Dedifferentiated amniotic fluid mesenchymal stem cell (primary cell): ENCODE results near the gene SRCIN1.
"Not testable (repeated sequence)": the region's sequence is repeated elsewhere in the genome, so short reads cannot be mapped to it uniquely, and the experiment has no call there.

ENCODE experiments used
- DNase-seq: peaks from one replicate; pipeline ENCODE4 v3.0.0-alpha.2; 2016; ENCODE audit errors: extremely low spot score

SRCIN1 gene

DNA sequence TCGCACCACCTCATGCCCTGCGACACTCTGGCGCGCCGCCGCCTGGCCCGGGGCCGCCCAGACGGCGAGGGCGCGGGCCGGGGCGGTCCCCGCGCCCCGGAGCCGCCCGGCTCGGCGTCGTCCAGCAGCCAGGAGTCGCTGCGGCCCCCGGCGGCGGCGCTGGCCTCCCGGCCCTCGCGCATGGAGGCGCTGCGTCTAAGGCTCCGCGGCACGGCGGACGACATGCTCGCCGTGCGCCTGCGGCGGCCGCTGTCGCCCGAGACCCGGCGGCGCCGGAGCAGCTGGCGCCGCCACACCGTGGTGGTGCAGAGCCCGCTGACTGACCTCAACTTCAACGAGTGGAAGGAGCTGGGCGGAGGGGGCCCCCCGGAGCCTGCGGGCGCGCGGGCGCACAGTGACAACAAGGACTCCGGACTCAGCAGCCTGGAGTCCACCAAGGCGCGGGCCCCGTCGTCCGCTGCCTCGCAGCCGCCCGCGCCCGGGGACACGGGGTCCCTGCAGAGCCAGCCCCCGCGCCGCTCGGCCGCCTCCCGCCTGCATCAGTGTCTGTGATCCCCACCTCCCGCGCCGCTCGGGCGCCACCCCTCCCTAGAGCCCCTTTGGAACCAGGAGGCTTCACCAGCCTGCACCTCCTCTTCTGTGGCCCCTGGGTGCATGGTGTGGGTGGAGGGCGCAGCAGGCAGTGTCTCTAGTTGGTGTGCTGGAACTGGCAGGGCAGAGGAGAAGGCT is 95.2 kb downstream of the SRCIN1 start:
- DNase-seq = no peak

DNA sequence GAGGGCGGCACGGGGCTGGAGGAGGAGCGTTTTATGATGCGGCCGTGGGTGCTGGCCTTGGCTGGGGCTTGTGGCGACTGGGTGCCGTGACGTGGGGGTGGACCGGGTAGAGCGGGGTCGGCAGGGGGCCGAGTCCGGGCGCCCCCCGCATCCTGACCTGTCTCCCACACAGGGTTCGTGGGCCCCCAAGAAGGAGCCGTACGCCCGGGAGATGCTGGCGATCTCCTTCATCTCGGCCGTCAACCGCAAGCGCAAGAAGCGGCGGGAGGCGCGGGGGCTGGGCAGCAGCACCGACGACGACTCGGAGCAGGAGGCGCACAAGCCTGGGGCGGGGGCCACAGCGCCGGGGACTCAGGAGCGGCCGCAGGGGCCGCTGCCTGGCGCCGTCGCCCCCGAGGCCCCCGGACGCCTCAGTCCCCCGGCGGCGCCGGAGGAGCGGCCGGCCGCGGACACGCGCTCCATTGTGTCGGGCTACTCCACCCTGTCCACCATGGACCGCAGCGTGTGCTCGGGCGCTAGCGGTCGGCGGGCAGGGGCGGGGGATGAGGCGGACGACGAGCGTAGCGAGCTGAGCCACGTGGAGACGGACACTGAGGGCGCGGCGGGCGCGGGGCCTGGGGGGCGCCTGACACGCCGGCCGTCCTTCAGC is 95.9 kb downstream of the SRCIN1 start:
- no peak for DNase-seq

DNA sequence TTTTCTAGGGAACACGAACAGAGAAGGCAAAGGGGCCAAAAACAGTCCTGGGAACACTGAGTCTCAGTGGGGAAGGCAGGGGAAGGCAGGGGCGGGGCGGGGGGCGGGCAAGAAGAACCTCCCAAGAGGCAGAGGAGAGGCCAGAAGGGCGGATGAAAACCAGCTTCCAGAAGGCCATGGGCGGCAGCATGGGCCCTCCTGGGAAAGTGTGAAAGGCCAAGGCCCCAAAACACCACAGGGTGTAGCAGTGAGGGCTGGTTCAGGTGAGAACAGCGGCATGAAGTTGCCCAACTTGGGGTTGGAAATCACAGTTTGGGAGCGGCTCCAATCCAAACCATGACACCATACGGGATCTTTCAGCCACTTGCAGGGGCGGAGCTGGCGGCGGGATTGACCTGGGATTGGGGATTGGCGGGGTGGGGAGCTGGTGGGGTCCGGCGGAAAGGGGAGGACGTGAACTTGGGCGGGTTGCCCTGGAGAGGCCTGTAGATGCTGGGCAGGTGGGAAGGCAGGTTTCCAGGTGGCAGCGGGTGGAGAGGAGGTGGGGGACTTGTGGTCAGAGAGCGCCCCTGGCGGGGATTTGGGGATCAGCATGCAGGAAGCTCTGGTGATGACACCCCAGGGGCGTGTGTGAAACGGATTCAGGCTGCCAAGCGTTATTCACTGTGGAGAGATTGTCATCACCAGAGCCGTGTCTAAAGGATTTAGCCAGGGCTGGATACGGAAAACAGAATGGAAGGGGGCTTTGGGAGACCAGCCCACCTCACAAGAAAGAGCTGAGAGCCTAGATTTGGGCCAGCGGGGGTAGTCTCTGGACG is 96.6 kb downstream of the SRCIN1 start:
- peak; percentile 85 for DNase-seq

DNA sequence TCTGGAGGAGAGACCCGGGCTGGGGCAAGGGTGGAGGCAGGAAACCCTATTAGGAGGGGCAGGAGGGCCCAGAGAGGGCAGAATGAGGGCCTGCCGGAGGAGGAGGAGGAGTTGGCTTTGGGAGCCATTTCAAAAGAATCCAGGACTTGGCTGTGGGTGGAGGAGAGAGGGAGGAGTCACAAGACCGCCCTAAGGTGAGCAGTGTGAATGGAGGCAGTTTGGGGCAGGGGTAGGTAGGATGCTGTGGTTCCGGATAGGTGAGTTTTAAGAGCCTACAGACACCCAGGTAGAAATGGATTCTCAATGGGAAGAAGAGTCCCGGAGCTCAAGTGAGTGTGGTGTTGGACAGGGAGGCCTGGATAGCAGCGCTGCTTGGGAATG is 97.2 kb downstream of the SRCIN1 start:
- DNase-seq = no peak

DNA sequence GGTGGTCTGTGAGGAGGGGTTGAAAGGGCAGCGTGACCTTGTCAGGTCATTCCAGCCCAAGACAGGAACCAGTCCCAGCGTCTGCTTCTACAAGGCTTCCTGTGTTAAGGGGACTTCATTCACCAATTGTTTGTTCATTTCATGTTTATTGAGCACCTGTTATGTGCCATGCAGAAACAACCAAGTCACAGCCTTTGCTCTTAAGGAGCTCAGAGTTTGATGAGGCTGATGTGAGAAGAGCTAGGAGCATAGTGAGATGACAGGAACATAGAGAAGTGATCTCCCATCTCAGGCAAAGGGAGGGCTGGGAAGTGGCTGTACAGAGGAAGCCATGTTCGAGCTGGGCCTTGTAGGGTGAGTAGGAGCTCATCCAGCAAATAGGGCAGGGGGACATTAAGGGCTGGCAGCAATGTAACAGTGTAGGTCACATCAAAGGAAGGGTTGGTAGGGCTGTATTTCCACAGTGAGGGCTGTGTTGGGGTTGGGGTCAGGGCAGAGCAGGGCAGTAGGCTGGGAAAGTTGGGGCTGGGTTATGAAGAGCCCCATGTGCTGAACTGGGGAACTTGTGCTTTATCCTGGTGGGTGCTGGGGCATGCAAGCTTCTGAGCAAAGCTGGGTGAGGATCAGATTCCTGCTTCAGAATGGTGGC is 97.7 kb downstream of the SRCIN1 start:
- no peak for DNase-seq

DNA sequence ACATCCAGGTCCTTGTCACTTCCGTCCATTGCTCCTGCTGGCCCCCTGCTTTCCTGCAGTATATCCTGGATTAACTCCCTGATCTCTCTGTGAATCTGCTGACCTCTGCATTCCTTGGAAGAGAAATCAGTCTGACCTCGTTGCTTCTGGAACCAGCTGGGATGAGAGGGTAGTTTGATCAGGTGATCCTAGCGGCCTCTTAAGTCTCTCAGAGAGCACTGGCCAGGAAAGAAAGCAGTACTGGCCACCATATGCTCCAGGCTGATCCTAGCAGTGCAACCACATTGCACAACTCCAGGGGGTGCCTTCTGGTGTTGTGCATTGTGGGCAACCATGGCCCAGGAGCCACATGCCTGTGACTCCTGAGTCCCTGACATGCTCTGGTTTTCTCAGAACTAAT is 98.3 kb downstream of the SRCIN1 start:
- no peak for DNase-seq

DNA sequence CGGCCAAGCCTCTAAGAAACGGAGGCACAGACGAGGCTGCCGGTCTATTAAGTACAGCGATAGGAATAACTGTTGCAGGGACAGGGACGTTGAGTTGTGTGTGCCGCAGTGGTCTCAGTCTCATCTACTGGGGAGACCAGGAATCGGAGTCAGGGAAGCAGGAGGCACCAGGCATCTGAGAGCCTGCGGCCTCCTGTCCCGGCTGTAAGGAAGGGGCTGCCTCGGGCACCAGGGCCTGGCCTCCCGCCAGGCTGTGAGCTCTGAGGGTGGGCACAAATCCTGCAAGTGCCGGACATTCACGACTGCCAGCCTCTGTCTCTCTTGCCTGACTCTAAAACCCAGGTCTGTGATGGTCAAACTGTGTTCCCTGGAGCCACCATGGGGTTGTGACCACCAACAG is 101.5 kb downstream of the SRCIN1 start:
- no peak for DNase-seq

DNA sequence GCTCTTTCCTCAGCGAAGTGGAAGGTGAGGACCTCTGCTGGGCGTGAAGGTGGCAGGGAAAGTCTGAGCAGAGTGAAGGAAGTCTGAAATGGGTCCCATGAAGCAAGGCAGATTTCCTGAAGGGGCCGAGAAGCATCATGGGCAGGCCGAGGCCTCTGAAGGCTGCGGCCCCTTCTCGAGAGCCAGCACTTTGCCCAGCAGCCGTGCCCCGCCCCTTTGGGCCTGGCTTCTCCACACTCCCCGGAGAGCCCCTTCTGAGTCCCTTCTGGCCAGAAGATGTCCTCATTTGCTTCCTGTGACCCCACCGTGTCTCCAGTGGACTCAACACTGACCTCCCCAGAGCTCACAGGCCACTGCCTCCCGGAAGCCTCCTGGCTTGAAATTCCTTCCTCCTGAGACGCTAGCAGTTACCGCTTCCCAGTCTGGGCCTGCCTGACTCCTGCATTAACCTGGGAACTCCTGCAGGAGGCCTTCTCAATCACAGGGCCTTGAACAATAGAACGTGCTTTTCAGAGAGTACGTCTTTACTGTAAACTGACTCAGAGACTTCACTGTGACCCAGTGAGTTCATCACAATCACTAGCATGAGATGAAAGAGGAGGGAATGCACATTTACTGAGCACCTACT is 102.4 kb downstream of the SRCIN1 start:
- DNase-seq = not testable (repeated sequence)

DNA sequence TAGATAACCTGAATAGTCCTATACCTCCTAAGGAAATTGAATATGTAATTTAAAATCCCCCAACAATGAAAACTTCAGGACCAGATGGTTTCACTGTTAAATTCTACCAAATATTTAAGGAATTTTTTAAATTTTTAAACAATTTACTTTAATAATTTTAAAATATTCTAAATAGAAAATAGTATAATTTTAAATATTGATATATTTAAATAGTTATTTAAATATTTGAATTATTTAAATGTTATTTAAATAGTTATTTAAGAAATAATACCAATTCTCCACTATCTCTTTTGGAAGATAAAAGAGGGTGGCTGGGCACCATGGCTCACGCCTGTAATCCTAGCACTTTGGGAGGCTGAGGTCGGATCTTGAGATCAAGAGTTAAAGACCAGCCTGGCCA is 104.0 kb downstream of the SRCIN1 start:
- DNase-seq = not testable (repeated sequence)

DNA sequence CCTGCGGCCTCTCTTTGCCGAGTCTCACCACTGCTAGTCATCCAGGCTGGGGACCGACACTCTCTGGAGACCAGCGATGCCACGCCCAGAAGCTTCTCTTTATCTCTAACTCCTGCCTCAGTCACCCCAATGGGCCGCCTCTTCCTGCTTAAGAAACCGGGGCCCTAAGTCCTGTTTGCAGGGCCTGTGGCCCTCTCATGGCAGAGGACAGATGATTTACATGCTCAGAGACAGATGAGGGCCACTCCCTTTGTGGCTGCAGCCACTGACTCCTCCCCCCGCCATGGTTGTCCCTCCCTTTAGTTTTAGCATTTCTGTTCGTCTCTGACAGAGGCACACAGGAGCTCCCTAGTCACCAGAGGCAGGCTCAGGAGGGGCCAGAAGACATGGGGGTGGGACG is 106.5 kb downstream of the SRCIN1 start:
- DNase-seq = not testable (repeated sequence)

DNA sequence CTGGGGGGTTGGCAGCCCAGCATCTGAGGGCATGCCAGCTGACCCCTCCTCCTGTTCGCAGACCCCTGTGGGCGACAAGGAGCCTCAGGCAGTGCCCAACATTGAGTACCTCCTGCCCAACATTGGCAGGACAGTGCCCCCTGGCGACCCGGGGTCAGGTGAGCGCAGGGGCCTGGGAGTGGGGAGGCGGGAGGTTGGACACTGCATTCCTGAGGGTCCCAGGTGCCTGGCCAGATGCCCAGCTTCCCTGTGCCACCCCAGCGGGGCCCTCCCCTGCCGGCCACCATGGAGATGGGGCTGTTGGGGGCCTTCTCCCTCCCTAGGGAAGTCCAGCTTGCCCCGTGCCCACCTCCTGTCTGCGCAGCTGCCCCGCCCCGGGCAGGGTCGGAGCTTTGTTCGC is 107.4 kb downstream of the SRCIN1 start:
- no peak for DNase-seq

DNA sequence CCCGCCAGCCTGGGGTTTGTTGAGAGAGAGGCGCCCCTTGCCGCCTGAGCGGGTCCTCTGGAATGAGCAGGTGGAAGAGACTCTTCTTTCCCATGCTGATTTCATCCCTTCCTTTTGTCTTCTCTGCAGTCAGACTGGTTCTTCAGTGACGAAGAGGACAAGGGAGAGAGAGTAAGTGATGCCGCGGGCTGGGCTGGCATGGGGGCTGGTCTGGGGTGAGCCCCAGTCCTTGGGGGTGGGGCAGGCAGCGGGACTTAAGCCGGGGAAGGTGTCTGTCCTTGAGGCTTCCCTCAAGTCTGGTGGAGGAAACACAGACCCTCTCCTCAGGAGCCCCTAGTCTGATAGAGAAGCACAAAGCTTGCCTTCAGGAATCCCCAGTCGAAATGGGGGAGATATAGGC is 108.1 kb downstream of the SRCIN1 start:
- DNase-seq = not testable (repeated sequence)

DNA sequence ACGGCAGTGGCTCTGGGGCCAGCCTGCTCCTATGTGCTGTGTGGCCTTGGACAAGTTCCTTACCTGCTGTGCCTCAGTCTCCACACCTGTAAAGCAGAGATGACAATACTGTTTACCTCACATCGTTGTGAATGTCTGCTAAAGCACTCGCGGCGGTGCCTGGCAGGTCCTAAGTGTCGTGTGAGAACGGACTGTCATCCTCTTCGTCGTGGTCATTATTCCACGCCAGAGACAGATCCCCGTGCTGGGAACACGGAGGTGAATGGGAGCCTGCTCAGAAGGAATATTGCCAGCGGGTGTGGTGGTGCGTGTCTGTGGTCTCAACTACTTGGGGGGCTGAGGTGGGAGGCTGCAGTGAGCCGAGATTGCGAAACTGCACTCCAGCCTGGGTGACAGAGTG is 111.6 kb downstream of the SRCIN1 start:
- DNase-seq = not testable (repeated sequence)

DNA sequence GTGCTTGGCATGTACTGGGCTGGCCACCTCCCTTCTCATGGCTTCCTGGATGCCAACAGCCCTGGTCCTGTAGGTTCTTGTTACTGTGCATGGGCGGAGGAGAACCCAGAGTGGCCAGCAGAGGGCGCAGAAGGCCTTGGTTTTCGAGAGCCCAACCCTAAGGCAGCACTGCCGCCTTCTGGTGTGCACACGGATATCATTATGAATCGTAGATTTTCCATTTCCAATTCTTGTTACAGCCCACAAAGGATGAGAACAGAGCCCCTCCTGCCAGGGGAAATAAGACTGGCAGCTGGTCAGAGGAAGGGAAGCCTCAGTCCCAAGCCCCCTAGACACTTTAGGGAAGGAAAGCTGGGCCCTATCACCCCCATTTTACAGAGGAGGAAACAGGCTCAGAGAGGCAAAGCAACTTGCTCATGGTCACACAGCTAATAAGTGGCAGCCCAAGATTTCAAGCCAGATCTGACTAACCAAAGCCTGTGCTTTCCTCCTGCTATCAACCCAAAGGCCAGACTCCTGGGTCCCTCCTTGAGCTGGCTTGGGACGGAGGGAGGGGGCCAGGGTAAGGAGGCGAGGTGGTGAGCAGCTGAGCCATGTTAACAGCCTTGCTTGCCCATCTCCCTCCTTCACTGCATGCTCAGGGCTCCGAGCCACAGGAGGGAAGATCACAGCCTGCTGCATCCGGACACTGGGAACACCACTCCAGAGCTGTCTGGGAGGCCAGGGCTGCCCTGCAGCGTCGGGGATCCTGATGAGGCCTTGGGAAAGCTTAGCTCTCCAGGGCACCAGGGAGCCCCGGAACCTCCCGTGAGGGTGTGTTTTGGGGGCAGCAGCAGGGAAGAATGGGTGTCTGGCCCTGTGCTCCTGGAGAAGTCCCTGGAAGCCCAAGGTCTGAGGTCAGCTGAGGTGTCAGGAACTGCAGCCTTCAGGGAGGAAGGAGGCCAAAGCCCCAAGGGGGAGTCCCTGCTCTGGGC is 113.4 kb downstream of the SRCIN1 start:
- DNase-seq = peak; percentile 77

DNA sequence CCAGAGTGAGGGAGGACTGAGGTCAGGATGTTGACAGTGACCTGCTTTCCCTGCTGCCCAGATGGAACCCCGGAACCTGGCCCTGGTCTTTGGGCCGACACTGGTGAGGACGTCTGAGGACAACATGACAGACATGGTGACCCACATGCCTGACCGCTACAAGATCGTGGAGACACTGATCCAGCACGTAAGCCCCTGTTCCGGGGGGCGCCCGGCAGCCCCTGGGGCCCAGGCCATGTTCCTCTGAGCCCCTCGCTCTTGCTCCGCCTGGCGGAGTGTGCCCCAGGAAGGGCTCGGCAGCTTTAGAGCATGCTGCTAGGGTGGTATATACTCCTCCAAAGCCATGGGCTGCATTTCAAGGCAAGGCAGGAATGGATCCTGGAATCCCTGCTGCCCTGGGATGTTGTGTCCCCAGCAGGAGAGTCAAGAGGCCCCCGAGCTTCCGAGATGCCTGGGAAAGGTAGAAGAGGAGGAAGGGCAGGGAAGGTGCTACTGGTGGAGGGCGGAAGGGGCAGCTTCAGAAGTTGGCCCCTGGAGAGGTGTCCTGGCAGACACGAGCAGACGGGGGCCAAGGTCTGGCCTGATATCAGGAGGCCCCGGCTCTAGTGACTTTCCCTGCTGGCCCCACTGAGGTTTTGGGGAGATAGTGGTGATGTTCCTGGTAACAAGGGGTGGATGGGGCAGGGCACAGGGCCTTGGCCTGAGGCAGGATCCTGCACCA is 114.2 kb downstream of the SRCIN1 start:
- DNase-seq = not testable (repeated sequence)

DNA sequence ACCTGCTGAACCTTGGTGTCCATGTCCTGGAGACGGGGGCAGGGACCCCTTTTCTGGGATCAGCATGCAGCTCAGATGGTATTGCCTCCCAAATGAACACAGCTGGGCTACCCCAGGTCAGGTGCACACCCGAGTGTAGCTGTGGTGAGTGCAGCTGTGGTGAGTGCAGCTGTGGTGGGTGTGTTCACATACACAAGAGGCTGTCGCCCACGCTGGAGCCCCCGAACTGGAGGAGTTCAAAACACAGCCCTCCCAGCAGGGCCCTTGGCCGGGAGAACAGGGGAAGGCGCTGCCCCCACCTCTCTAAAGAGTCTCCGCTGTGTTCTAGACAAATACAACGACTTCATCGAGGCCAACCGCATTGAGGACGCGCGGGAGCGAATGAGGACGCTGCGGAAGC is 116.0 kb downstream of the SRCIN1 start:
- not testable (repeated sequence) for DNase-seq

DNA sequence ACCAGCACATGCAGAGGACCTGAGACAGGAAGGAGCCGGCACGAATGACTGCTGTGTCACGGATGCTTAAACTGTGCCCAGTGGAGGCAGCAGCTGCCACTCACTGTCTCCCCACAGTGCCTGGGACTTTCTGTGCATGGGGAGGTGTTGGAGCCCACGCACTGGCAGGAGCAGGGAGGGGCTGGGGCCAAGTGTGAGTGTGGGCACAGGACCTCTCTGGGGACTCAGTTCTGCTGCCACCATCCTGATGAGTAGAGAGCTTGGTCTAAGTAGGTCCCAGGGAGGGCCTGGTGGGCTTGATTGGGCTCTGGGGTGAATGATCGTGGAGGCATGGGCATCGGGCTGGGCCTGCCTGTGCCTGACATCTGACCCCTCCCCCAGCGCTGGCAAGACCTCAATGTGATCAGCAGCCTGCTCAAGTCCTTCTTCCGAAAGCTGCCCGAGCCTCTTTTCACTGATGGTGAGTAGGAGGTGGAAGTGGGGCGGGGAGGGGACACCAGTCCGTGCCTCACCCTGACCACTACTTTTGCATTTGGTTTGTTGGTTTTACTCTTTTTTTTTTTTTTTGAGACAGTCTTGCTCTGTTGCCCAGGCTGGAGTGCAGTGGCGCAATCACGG is 120.0 kb downstream of the SRCIN1 start:
- not testable (repeated sequence) for DNase-seq

DNA sequence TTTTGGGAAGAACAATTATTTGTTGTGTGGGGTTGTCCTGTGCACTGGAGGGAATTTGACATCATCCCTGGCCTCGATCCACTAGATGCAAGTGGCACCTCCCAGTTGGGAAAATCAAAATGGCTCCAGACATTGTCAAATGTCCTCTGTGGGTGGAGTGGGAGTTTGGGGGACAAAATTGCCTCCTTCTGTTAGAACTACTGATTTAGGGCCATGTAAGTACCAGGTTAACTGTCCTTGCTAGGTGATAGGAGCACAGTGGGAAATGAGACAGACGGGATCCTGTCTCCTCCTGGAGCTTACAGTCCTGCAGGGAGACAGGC is 120.6 kb downstream of the SRCIN1 start:
- DNase-seq = no peak
